HG03280 (cell line): ENCODE measurements around the gene SLC16A5.
A peak's percentile ranks its signal among the peaks of the same experiment; 100 is the strongest.
"Not testable (repeated sequence)": the region's sequence is repeated elsewhere in the genome, so short reads cannot be mapped to it uniquely, and the experiment has no call there.

ENCODE experiments used
- ATAC-seq: cut with Tn5 transposase; IDR thresholded peaks from one replicate; pipeline ENCODE4 v1.9.1; 2021; ENCODE audit warnings: mild to moderate bottlenecking, moderate library complexity; ENCODE audit not compliant: unreplicated experiment

The SLC16A5 gene

DNA sequence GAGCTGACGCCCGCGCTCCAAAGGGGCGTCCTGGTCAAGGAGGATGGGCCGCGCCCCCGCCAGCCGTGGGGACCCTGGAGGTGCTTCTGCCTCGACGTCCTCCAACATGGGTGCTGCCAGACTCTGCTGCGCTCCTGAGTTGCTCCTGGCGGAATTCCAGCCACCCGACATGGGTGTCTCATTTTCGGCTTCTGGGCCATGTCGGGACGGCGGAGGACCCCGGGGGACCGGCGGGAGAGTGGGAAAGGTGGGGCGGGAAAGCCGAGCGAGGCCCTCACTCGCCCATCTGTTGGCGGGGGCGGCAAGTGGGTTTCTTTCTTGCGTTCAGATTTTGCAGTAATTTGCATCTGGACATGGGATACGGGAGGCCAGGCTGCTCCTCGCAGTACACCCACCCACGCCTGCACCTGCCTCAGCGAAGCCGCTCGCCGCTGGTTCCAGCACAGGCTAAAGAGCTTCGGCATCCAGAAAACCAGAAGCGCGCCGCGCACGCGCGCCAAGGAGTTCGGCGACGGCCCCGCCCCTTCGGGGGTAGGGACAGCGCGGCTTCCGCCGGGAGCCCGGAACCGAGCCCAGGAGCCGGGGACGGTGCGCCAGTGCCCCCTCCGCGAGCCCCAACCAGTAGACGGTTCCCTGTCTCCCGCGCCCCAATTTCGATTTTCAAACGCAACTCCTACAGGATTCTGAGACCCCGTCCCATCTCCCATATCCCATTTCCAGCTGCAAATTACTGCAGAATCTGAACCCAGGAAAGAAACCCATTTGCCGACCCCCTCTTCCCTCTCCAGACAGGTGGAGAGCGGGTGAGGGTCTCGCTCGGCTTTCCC lies 21.9 kb downstream of the SLC16A5 start, which contains the start of gene ARMC7:
ARMC7 (plus strand) TSS at position 563 of the 827 bp plus-strand sequence. CDS start 320 bp downstream, outside the sequence.
- peak; percentile 63 for ATAC-seq

DNA sequence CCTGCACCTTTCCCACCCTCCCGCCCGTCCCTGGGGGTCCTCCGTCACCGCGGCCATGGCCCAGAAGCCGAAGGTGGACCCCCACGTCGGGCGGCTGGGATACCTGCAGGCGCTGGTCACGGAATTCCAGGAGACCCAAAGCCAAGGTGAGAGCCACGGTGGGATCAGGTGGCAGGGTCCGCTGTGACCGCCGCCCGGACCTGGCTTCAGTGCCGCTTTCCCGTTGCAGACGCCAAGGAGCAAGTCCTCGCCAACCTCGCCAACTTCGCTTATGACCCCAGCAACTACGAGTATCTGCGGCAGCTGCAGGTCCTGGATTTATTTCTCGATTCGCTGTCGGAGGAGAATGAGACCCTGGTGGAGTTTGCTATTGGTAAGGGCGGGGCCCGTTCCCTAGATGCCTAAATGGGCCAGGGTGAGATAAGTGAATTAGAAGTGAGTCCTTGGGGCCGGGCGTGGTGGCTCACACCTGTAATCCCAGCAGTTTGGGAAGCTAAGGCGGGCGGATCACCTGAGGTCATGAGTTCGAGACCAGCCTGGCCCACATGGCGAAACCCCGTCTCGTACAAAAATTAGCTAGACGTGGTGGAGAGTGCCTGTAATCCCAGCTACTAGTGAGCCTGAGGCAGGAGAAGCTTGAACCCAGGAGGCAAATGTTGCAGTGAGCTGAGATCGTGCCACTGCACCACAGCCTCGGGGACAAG lies 22.6 kb downstream of the SLC16A5 start:
- ATAC-seq: no peak

DNA sequence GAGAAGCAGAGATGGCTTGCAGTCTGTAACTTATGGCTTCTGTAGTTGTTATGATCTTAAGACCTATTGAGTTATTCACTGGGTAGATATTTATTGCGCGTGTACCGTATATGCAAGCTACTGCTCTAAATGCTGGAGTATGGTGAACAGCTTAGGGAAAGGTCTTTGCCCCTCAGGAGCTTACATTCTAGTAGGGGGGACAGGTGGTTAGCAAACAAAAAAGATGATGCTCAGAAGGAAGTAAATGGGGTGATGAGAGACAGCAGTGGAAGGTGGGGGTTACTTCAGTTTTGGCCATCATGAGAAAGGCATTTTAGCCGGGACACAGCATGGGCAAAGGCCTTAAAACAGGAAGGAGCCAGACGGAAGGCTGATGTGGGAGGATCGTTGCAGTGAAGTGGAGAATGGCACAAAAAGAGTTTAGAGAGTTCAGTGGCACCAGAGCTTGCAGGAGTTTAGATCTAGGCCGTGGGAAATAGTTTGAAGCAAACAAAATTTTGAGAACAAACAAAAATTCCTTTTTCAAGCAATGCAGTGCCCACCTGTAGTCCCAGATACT lies 24.1 kb downstream of the SLC16A5 start:
- ATAC-seq: no peak

DNA sequence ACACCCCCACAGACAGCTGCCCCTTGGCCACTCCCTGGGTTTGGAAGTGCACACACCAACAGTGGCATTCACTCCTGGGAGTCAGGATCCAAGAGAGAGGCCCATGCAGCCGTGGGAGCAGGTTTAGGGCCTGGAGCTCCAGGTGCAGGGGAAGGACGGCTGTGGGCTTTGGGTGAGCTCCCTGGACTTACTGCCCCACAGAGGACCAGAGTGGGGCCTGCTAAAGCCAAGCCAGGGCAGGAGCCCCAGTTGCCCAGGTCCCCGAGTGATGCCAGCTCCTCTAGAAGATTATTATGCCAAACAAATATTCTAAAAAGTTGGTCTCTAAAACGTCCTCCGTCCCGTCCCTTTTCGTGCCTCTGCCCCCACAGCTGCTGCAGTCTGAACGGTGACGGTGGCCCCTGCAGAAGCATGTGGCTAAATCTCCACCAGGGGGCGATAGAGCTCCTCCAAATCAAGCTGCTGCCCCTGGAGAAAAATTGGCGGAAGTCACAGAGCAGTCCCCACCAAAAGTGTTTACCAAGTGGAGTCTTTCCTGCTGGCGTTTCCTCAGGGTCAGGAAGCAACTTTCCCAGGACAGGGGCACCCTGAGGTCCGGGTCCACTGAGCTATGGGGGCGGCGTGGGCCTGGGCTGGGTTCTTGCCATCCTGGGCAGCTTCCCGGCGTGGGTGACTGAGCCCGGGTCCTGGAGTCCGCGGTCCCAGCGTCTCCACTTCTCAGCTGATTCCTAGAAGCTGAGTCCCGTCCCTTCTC lies 26.2 kb downstream of the SLC16A5 start:
- ATAC-seq: no peak

DNA sequence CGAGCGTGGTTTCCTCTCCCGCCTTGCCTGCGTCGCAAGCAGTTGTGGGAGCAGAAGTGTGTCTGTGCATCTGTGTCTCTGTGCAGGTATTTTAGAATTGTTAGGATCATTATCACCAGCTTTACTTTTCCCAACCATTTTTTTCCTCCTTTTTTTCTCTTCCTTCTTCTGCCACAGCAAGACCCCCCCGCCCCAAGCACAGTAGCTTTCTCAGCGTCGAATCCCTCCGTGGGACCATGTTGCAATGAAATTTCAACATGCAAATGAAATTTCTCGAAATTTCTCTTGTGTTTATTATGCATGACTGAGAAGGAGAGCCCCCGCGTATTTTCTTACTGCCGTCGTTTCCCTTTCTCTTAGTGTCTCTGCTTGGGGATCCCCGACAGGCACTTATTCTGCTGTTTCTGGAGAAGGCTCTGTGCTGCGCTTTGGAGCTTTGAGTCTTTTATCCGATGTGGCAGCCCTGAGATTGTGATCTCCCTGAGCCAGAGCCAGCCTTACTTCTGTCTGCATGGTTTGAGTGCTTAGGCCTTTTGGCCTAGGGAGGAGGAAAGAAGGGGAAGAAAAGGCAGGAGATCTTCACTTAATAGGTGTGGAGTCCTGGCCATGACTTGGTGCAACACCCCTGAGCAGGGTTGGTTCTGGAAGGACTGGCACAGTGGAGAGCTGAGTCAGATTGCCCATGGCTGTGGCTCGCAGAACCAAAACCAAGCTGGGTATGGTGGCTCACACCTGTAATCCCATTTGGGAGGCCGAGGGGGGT lies 27.0 kb downstream of the SLC16A5 start:
- ATAC-seq: no peak

DNA sequence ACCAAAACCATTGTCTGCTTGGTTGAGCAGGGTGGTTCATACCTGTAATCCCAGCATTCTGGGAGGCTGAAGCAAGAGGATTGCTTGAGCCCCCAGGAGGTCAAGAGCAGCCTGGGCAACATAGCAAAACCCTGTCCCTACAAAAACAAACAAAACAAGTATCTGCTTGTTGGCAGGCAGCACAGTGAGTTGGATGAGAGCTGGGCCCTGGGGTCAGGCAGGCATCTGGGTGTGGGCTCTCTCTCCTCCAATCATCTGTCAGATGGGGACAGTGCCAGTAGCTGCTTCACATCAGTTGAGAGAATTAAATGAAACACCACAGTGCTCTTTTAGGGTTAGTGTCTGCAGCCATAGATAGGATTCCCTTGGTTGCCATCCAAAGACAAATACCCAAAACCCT lies 27.8 kb downstream of the SLC16A5 start:
- ATAC-seq: no peak

DNA sequence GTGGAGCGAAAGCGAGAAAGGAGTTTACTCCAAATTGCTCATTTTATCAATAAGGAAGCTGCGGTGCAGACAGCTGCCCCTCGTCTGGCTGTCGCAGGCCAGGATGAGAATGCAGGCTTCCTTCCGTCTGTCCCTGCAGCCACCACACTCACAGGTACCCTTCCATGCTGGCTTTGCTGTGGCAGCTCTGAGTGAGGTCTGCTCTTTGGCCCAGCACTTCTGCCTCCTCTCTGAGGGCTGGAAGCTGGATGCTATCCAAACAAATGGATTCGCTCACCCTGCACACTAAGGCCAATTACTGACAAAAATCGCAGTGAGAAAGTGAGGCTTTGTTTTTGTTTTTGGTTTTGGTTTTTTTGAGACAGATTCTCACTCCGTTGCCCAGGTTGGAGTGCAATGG lies 29.0 kb downstream of the SLC16A5 start:
- no peak for ATAC-seq

DNA sequence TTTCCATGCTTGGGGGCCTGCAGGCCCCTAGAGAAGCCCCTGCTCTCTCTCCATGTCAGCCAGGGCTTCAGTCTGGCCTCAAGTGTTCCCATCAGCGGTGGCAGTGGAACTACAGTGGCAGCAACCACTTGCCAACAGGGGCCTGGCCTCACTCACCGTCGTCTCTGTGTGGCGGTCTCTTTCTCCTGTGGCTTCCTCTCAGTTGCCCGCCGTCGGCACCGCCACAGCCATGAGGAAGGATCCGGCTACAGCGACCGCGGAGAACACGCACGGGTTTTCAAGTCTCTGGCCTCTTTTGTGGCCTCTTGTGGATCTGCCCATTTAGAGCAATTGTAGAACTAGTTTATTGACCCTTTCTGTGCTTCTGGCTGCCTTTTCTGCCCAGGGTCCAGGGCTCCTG lies 30.6 kb downstream of the SLC16A5 start:
- no peak for ATAC-seq

DNA sequence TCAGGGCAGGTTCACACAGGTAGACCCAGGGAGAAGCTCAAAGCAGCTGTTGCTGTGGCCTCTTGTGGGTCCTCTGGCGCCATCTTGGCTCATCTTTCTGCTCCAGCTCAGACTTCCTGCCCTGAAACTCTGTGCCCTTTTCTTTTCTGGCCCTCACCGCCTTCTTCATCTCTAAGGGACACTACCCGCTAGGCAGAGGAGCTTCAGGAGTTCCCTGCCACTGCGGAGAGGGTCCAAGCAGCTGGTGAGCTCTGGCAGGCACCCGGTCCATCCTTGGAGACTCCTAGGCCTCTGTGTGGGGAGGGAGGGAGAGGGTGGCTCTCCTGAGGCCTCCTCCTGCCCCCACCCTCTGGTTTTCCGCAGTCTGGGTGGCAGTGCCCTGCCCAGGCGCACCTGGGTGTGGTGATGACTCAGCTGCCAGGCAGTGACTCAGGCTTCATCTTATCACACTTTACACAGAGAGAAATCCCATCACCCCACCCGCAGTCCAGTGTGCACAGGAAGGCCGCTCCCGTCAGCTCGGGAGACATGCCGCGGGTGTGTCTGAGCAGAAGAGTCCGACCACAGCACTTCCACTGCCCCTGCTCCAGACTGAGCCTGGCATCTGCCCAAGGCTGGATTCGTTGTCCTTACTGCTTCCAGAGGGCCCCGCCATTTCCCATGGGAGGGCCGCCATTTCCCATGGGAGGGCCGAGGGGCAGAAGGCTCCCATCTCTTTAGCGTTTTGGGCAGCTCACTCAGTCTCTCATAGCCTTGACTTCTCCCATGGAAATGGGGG lies 36.5 kb downstream of the SLC16A5 start:
- no peak for ATAC-seq

DNA sequence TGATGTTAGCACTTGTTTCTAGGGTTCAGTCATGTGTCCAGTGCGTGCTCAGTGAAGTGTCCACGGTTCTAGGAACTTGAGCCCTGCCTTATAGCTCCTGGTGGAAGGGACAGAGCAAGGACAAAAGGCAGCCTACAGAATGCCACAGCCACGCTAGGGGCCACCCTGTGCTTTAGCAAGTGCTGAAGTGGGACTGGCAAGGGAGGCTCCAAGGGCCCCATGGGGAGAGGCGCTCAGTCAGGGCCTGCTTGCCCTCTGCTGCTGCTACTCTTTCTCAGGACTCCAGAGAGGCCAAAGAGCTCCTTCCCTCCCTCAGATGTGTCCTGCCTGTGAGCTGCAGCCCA lies 37.0 kb downstream of the SLC16A5 start:
- no peak for ATAC-seq

DNA sequence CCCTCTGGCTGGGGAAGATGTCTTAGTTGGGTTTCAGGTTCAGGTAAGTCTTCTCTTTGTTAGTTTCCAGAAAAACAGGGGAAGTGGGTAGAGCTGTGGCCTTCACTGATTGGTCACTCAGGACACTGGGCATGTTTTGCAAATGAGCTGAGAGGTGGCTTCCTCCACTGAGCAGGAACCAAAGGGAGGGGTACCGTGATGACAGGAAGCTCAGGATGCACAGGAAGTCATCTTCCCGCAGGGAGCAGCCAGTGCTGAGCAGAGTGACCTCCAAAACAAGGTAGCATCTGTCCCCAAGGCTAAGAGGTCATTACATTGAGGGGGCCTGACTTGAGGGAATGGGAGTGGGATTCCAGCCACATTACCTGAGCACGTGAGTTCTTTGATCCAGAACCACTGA lies 38.2 kb downstream of the SLC16A5 start:
- ATAC-seq: no peak

DNA sequence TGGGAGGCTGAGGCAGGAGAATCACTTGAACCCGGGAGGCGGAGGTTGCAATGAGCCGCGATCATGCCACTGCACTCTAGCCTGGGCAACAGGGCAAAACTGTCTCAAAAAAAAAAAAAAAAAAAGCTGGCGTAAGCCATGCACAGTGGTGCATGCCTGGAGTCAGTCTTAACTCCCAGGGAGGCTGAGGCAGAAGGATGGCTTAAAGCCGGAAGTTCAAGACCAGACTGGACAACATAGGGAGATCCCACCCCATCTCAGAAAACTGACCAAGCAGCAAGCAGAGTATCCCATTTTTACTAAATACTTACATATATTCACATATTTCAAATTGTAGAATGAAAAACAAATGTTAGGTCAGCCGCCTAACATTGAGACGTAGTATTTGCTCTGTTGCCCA lies 39.2 kb downstream of the SLC16A5 start:
- ATAC-seq: no peak

DNA sequence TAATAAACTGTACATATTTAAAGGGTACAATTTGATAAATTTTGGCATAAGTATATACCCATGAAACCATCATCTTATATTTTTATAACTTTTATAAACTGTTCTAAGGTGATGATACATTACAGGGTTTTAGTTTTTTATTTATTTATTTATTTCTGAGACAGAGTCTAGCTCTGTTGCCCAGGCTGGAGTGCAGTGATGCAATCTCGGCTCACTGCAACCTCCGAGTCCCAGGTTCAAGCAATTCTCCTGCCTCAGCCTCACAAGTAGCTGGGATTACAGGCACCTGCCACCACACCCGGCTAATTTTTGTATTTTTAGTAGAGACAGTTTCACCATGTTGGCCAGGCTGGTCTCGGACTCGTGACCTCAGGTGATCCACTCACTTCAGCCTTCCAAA lies 40.2 kb downstream of the SLC16A5 start:
- ATAC-seq: not testable (repeated sequence)

DNA sequence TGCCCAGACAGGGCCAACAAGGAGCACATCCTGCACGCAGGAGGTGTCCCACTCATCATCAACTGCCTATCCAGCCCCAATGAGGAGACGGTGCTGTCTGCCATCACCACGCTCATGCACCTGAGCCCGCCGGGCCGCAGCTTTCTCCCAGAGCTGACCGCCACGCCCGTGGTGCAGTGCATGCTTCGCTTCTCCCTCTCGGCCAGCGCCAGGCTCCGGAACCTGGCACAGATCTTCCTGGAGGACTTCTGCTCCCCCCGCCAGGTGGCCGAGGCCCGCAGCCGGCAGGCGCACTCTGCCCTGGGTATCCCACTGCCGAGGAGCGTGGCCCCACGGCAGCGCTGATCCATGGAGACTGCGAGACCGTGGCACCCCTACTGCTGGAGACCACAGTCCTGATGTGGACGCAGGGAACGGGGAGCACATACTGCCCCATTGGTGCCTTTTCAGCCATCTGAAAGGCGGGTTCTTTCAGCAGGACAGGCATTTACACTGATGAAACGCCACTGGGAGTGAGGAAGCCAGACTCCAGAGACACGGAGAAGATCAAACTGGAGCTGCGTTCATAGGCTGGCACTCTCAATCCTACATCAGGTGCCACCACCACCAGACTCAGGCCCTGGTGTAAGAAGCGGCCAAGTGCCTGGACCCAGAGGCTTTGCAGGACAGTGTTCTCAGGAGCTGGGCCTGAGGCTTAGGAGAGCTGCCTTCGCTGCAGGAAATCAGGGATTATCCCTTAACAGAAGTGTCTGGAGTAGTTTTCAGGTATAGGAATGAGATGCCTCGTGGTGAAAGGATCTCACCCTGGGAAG lies 41.1 kb downstream of the SLC16A5 start:
- no peak for ATAC-seq

DNA sequence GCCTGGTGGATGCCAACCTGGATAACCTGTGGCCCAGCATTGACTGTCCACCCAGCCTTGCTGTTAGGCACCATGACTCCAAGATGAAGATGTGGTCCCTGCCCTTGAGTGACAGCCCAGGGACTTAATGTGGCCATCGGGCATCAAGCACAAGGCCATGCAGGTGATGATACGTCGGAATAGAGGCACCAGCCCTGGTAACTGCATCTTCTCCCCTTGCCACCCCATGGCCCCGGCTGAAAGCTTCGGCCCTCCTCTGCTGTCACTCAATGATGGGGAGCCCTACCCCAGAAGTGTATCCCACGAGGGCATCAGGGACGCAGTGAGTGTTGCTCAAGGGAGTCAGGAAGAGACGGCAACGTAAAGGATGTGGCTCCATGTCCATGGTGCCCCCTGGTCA lies 41.8 kb downstream of the SLC16A5 start:
- no peak for ATAC-seq

DNA sequence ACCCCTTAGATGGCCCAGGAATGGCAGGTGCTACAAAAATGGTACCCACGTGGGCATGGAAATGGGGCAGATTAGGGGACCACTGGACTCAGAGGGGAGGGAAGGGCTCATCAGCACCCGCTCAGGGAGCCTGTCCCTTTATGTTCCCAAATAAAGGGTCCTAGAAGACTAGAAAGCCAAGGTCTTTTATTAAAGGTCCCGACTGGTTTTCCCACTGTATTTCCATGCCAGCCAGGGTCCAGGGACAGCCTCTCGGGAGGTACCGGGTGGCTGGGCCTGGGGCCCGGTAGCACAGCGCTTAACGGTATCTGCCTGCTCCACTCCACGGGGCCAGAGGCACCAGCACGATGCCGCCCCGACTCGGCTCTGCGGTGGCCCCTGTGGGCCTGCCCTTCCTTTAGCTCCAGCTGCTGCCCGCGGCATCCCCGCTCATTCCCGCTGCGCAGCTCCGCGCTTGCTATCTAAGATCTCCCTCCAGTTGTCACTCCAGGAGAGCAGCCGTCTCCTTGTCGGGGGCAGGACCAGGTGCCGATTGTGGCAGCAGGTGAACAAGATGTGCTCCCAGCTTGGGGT lies 42.4 kb downstream of the SLC16A5 start:
- ATAC-seq: no peak

DNA sequence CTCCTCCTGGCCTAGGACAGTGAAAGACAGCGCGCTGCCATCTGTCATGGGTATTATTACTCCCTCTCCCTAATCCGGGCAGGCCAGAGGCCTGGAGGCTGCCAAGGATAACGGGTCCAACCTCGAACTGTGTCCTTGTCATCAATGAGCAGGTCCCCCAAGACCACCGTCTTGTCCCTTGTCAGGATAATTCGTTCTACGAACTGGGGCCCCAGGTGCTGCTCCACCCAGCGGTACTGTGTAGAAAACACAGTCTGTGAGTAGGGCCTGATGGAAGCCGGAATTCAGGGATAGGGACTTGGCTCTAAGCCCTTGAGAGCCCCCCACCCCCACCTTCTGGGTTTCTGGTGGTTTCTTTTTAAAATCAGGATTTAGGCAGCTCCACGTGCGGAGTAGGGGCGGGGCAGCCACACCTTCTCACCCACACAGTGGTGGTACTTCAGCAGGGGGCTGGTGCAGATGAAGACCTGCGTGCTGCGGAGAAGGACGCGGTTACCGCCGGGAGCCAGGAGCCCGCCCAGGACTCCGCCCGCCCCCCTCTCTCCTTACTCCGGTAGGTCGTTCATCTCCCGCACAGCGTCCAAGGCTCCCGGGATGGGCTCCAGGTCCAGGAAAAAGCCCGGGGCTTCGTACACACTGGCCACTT lies 43.0 kb downstream of the SLC16A5 start:
- ATAC-seq: no peak
